H1 (cell line): Measurements from ENCODE around the gene NAPA. TPM values are rescaled to one million over a fixed set of nuclear protein-coding genes. Genes with fewer than 3 reads are reported as not detected.

ENCODE experiments used
- CTCF ChIA-PET: fragments of 300-600 bp; sonication (Branson Sonifier 250); formaldehyde crosslinking; loops from one replicate; lab custom pipeline; 2021; ENCODE audit not compliant: partially characterized antibody; lab: Charles Lee
- POLR2A ChIA-PET: fragments of 300-600 bp; sonication (Branson Sonifier 250); formaldehyde crosslinking; loops from one replicate; lab custom pipeline; 2021; ENCODE audit warnings: inconsistent platforms; ENCODE audit not compliant: partially characterized antibody; lab: Charles Lee
- DNase-seq, 2 experiments: peaks; one replicate each; pipeline versions ENCODE4 v3.0.0 to v3.0.0-alpha.2; 2010 to 2022; ENCODE audit warnings: low spot score in 2 of 2, low read depth in 1 of 2, mixed read lengths in 1 of 2
- FAIRE-seq: peaks from 2 replicates; lab custom pipeline; 2011; peaks lifted over from hg19 to GRCh38; lab: Jason Lieb, UNC
- H2AFZ ChIP-seq: 2 replicates; pipeline ENCODE4 v1.8.1; 2012; ENCODE audit warnings: low read length, inconsistent platforms
- H2AK5ac ChIP-seq: 2 replicates; pipeline ENCODE4 v1.6.1; 2013; ENCODE audit warnings: low read depth, low read length
- H2BK120ac ChIP-seq: replicated peaks from 2 replicates; pipeline ENCODE3; 2013; ENCODE audit warnings: low read depth, low read length, inconsistent platforms
- H2BK12ac ChIP-seq: 2 replicates; pipeline ENCODE4 v1.6.1; 2013; ENCODE audit warnings: low read depth, low read length
- H2BK15ac ChIP-seq: 2 replicates; pipeline ENCODE4 v1.6.1; 2013; ENCODE audit warnings: low read length
- H2BK20ac ChIP-seq: 2 replicates; pipeline ENCODE4 v1.6.1; 2013; ENCODE audit warnings: low read length
- H2BK5ac ChIP-seq: 2 replicates; pipeline ENCODE4 v1.6.1; 2013; ENCODE audit warnings: low read depth, low read length
- H3K14ac ChIP-seq: 2 replicates; pipeline ENCODE4 v1.6.1; 2013; ENCODE audit warnings: inconsistent platforms; ENCODE audit not compliant: insufficient read length
- H3K18ac ChIP-seq: 2 replicates; pipeline ENCODE4 v1.6.1; 2013; ENCODE audit warnings: low read length; ENCODE audit errors: extremely low read depth
- H3K23ac ChIP-seq: 2 replicates; pipeline ENCODE4 v1.6.1; 2013; ENCODE audit warnings: inconsistent platforms; ENCODE audit not compliant: insufficient read length
- H3K23me2 ChIP-seq: 2 replicates; pipeline ENCODE4 v1.6.1; 2013; ENCODE audit warnings: low read depth, low read length
- H3K27ac ChIP-seq: 2 replicates; pipeline ENCODE4 v1.6.1; 2011; ENCODE audit warnings: low read depth, low read length, inconsistent platforms
- H3K27me3 ChIP-seq, 4 experiments: replicated peaks in 1 of 4; 1 replicate in 1 of 4; 2 replicates in 3 of 4; pipeline versions ENCODE4 v1.6.1 to v1.8.1; 2011 to 2013; ENCODE audit warnings: low read length in 3 of 4, mild to moderate bottlenecking in 3 of 4, inconsistent platforms in 2 of 4, mixed read lengths in 2 of 4, moderate library complexity in 1 of 4; ENCODE audit not compliant: control insufficient read depth in 3 of 4, insufficient read depth in 3 of 4; ENCODE audit errors: extremely low read depth in 1 of 4
- H3K36me3 ChIP-seq, 4 experiments: 2 replicates each; pipeline versions ENCODE4 v1.6.1 to v1.8.1; 2011 to 2013; ENCODE audit warnings: mild to moderate bottlenecking in 4 of 4, low read length in 3 of 4, moderate library complexity in 2 of 4, control low read depth in 1 of 4, inconsistent platforms in 1 of 4; ENCODE audit not compliant: insufficient read depth in 4 of 4, control insufficient read depth in 2 of 4
- H3K4ac ChIP-seq: replicated peaks from 2 replicates; pipeline ENCODE3; 2013; ENCODE audit warnings: low read length, low read depth, mixed read lengths, inconsistent platforms; ENCODE audit not compliant: insufficient read length
- H3K4me1 ChIP-seq, 4 experiments: replicated peaks in 1 of 4; 1 replicate in 1 of 4; 2 replicates in 3 of 4; pipeline versions ENCODE4 v1.6.1 to v1.8.1; 2011 to 2013; ENCODE audit warnings: low read length in 3 of 4, inconsistent platforms in 2 of 4, mixed read lengths in 1 of 4; ENCODE audit not compliant: insufficient read depth in 4 of 4, control insufficient read depth in 3 of 4
- H3K4me2 ChIP-seq, 2 experiments: 2 replicates each; pipeline versions ENCODE4 v1.6.1 to v1.8.1; 2011 to 2013; ENCODE audit warnings: low read depth in 2 of 2, low read length in 2 of 2, control low read depth in 1 of 2, inconsistent platforms in 1 of 2, mild to moderate bottlenecking in 1 of 2; ENCODE audit not compliant: insufficient read depth in 1 of 2
- H3K4me3 ChIP-seq, 4 experiments: fragments of 200-600, 300-600 bp in 1 of 4; sonication (generic), shearing (Covaris generic), sonication (Bioruptor Twin) in 1 of 4; 2 replicates each; pipeline versions ENCODE4 v1.5.1 to v1.8.1; 2011 to 2016; ENCODE audit warnings: low read length in 4 of 4, low read depth in 3 of 4, control low read depth in 2 of 4, inconsistent platforms in 2 of 4, mild to moderate bottlenecking in 2 of 4, mixed read lengths in 1 of 4, moderate library complexity in 1 of 4; ENCODE audit not compliant: insufficient read depth in 2 of 4; ENCODE audit errors: extremely low read depth in 1 of 4
- H3K56ac ChIP-seq: replicated peaks from 2 replicates; pipeline ENCODE3; 2013; ENCODE audit warnings: low read depth, mild to moderate bottlenecking, mixed read lengths, low read length, inconsistent platforms; ENCODE audit not compliant: insufficient read length
- H3K79me1 ChIP-seq: 2 replicates; pipeline ENCODE4 v1.6.1; 2013; ENCODE audit warnings: low read depth, low read length, control low read depth
- H3K79me2 ChIP-seq, 2 experiments: 2 replicates each; pipeline versions ENCODE4 v1.6.1 to v1.8.1; 2012 to 2013; ENCODE audit warnings: low read length in 2 of 2, mild to moderate bottlenecking in 2 of 2, inconsistent platforms in 1 of 2; ENCODE audit not compliant: insufficient read depth in 2 of 2, control insufficient read depth in 1 of 2
- H3K9ac ChIP-seq, 4 experiments: replicated peaks in 1 of 4; 1 replicate in 1 of 4; 2 replicates in 3 of 4; pipeline versions ENCODE4 v1.6.1 to v1.8.1; 2011 to 2013; ENCODE audit warnings: low read depth in 3 of 4, low read length in 3 of 4, control low read depth in 2 of 4, mild to moderate bottlenecking in 2 of 4, moderate library complexity in 2 of 4, inconsistent platforms in 1 of 4; ENCODE audit errors: extremely low read depth in 1 of 4
- H3K9me3 ChIP-seq, 2 experiments: 2 replicates each; pipeline versions ENCODE4 v1.6.1 to v1.8.1; 2012 to 2013; ENCODE audit warnings: mild to moderate bottlenecking in 2 of 2, moderate library complexity in 2 of 2, control low read depth in 1 of 2, inconsistent platforms in 1 of 2, low read depth in 1 of 2, low read length in 1 of 2, mixed read lengths in 1 of 2; ENCODE audit not compliant: insufficient read depth in 2 of 2
- H4K20me1 ChIP-seq, 2 experiments: replicated peaks in 1 of 2; 2 replicates each; pipeline versions ENCODE3 to v1.8.1; 2011 to 2013; ENCODE audit warnings: inconsistent platforms in 2 of 2, low read length in 2 of 2, mild to moderate bottlenecking in 1 of 2; ENCODE audit not compliant: insufficient read depth in 2 of 2, control insufficient read depth in 1 of 2
- H4K5ac ChIP-seq: 2 replicates; pipeline ENCODE4 v1.6.1; 2013; ENCODE audit warnings: low read length, low read depth, mixed read lengths, inconsistent platforms; ENCODE audit not compliant: insufficient read length
- H4K8ac ChIP-seq: 2 replicates; pipeline ENCODE4 v1.8.0; 2013; ENCODE audit warnings: mild to moderate bottlenecking, moderate library complexity, low read length, inconsistent platforms; ENCODE audit not compliant: insufficient read depth; ENCODE audit errors: extremely low read depth
- H4K91ac ChIP-seq: replicated peaks from 2 replicates; pipeline ENCODE3; 2013; ENCODE audit warnings: low read length, mixed read lengths, inconsistent platforms; ENCODE audit not compliant: insufficient read length
- ASH2L ChIP-seq: fragments of 200-600, 300-600 bp; sonication (generic); IDR thresholded peaks from one replicate; pipeline ENCODE4 v1.7.1; 2017; ENCODE audit warnings: low read length
- BACH1 ChIP-seq: IDR thresholded peaks from 2 replicates; pipeline ENCODE4 v1.6.1; 2012; ENCODE audit warnings: low read length, improper control_type of control experiment
- CHD1 ChIP-seq: IDR thresholded peaks from 2 replicates; pipeline ENCODE4 v1.6.1; 2012; ENCODE audit warnings: low read depth, low read length, improper control_type of control experiment
- GABPA ChIP-seq: IDR thresholded peaks from 2 replicates; pipeline ENCODE4 v1.6.1; 2011; ENCODE audit warnings: mild to moderate bottlenecking, low read length, moderate library complexity, borderline replicate concordance; ENCODE audit not compliant: insufficient read depth
- JUND ChIP-seq: IDR thresholded peaks from 2 replicates; pipeline ENCODE4 v1.6.1; 2011; ENCODE audit warnings: mild to moderate bottlenecking, improper control_type of control experiment, low read length
- RAD21 ChIP-seq, 2 experiments: IDR thresholded peaks in 1 of 2; conservative IDR thresholded peaks in 1 of 2; 2 replicates each; pipeline ENCODE4 v1.6.1; 2011; ENCODE audit warnings: low read depth in 2 of 2, low read length in 2 of 2, improper control_type of control experiment in 1 of 2, inconsistent platforms in 1 of 2, mild to moderate bottlenecking in 1 of 2, moderate library complexity in 1 of 2
- SIN3A ChIP-seq, 2 experiments: IDR thresholded peaks in 1 of 2; conservative IDR thresholded peaks in 1 of 2; 2 replicates each; pipeline ENCODE4 v1.6.1; 2011 to 2012; ENCODE audit warnings: low read length in 2 of 2, improper control_type of control experiment in 1 of 2, low read depth in 1 of 2, mild to moderate bottlenecking in 1 of 2
- SRF ChIP-seq: IDR thresholded peaks from 2 replicates; pipeline ENCODE4 v1.6.1; 2011; ENCODE audit warnings: mild to moderate bottlenecking, low read depth, low read length, moderate library complexity
- TBP ChIP-seq: IDR thresholded peaks from 2 replicates; pipeline ENCODE4 v1.6.1; 2011; ENCODE audit warnings: low read depth, low read length, improper control_type of control experiment
- TCF12 ChIP-seq: IDR thresholded peaks from 2 replicates; pipeline ENCODE4 v1.6.1; 2011; ENCODE audit warnings: low read depth, mild to moderate bottlenecking, low read length
- TEAD4 ChIP-seq: IDR thresholded peaks from 2 replicates; pipeline ENCODE4 v1.6.1; 2012; ENCODE audit warnings: low read depth, low read length, inconsistent platforms, mixed read lengths
- YY1 ChIP-seq: IDR thresholded peaks from 2 replicates; pipeline ENCODE4 v1.6.1; 2011; ENCODE audit warnings: low read depth, mild to moderate bottlenecking, low read length
- WGBS, 2 experiments: shearing (Covaris generic) in 1 of 2; methylation state at CpG; one replicate each; pipeline versions ENCODE4 v1.1.6 to v1.1.7; 2013 to 2015; ENCODE audit warnings: low lambda C conversion rate in 2 of 2, mixed read lengths in 2 of 2, inconsistent platforms in 1 of 2, low coverage in 1 of 2, missing lambda C conversion rate in 1 of 2; ENCODE audit not compliant: insufficient replicate concordance in 2 of 2, insufficient coverage in 1 of 2, insufficient read length in 1 of 2; ENCODE audit errors: extremely low coverage in 1 of 2, missing lambda C conversion rate in 1 of 2; 5-methylcytosine and 5-hydroxymethylcytosine counted together
- polyA plus RNA-seq, 7 experiments: library from polyadenylated mRNA; depleted of rRNA in 3 of 7; stranded (reverse) in 5 of 7; unstranded in 2 of 7; fragments of >200 nt in 5 of 7; fragments of 200-250 nt in 2 of 7; gene quantifications; 1 replicate in 5 of 7; 2 replicates in 1 of 7; 4 replicates in 1 of 7; pipeline versions ENCODE4 v1.2.1 to v1.2.3, GENCODE V29; 2011 to 2013; ENCODE audit warnings: missing spikeins in 2 of 7, mixed read lengths in 2 of 7
- total RNA-seq: library from RNA; stranded (reverse); fragmentation: NEBNext Ultra II Directional; extraction: Animal tissue kit (Norgen Biotek cat#: 25700); gene quantifications from 2 replicates; pipeline ENCODE4 v1.2.1, GENCODE V29; 2021
- TF ChIP-seq, protein P1 (sequence below): IDR thresholded peaks from 2 replicates; pipeline ENCODE4 v1.6.1; 2012; ENCODE audit warnings: low read length, inconsistent platforms

NAPA gene
- total and polyA plus RNA-seq, 2 of the 8 experiments (the other 6 are each of a cell fraction or from before 2014, with no cell fraction given): 58.5 to 78.2 TPM

DNA sequence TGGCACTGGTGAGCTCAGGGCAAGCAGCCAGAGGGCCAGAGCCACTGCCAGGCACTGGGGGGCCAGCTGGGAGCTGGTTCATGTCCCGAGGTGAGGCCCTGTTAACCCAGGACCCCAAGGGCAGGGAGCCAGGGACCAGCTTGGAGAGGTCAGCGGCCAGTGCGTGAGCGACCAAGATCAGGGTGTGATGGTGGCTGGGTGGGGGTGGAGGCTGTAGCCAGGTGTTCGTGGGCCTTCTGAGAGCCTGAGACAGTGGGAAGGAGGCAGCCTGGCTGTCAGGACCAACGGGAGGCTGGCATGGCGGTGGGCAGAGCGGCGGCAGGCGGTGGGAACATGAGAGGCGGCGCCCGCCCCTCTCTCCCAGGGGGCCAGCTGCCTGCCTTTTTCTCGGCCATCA, 22.7 kb downstream of the NAPA start:
- ChIA-PET CTCF (interaction anchor here (0.7 to 2.5 kb wide), 10 partner anchors 9 to 1755 kb away, joined by 3 to 9 read pairs (median 5); no protein-coding TSS in a partner anchor), POLR2A (interaction anchor here (0.6 to 2.4 kb wide), 5 partner anchors 9 to 254 kb away, joined by 3 to 11 read pairs (median 4); no protein-coding TSS in a partner anchor)
- H3K9ac ChIP-seq: no peak overlapping the region
- H2AFZ ChIP-seq: no peak overlapping the region
- H4K5ac ChIP-seq: no peak overlapping the region
- no peak overlapping the region for H3K4ac ChIP-seq
- no peak overlapping the region for H4K8ac ChIP-seq
- peaks cover 3 to 6% (median 5%) of the 10 kb centered on the region in 4 experiments; a peak in 4 of 8 replicates for H3K36me3 ChIP-seq
- H2BK15ac ChIP-seq: no peak overlapping the region
- no peak overlapping the region for H2BK20ac ChIP-seq
- peaks cover 6% of the 10 kb centered on the region; the same call in 1 of the 2 replicates for H3K23me2 ChIP-seq
- H3K23ac ChIP-seq: no peak overlapping the region
- no peaks in the 10 kb centered on the region for H3K9me3 ChIP-seq
- no peaks in the 10 kb centered on the region for H3K27me3 ChIP-seq
- H3K18ac ChIP-seq: no peak overlapping the region
- no peak overlapping the region for H2BK12ac ChIP-seq
- no peak overlapping the region for H3K4me2 ChIP-seq
- H3K14ac ChIP-seq: no peak overlapping the region
- DNase-seq (no peak), FAIRE-seq (no peak)
- no peaks in the 10 kb centered on the region for H3K79me1 ChIP-seq
- H4K91ac ChIP-seq: no peak overlapping the region
- H3K4me3 ChIP-seq: no peak overlapping the region
- no peak overlapping the region for H3K56ac ChIP-seq
- no peak overlapping the region for H3K27ac ChIP-seq
- H2BK5ac ChIP-seq: no peak overlapping the region; the same call in none of the 2 replicates
- peaks cover 0 to 4% (median 1%) of the 10 kb centered on the region in 4 experiments; a peak in 2 of 7 replicates for H3K4me1 ChIP-seq
- H4K20me1 ChIP-seq: peaks cover 0 to 11% of the 10 kb centered on the region in 2 experiments
- H2BK120ac ChIP-seq: no peak overlapping the region
- no peaks in the 10 kb centered on the region for H3K79me2 ChIP-seq
- 94% methylated on average over 12 of the region's 14 CpGs; no CpG with 5 or more reads in 1 of the 2 experiments for WGBS, 2 experiments
- no peak overlapping the region for H2AK5ac ChIP-seq
- TF ChIP-seq ASH2L (no peak), JUND (no peak), TEAD4 (no peak), YY1 (no peak), CHD1 (no peak), BACH1 (no peak), TBP (no peak), SRF (no peak), TCF12 (no peak), GABPA (no peak), RAD21 (IDR thresholded peaks at IDR 0.05 in 1 of 2, conservative IDR thresholded peaks at IDR 0.05 in 1 of 2; ENCODE audit: low read depth in 2 of 2, low read length in 2 of 2) (no peak), SIN3A (conservative IDR thresholded peaks at IDR 0.05 in 1 of 2, IDR thresholded peaks at IDR 0.05 in 1 of 2; ENCODE audit: low read depth in 1 of 2, low read length in 2 of 2) (no peak)
- TF ChIP-seq, protein P1, sequence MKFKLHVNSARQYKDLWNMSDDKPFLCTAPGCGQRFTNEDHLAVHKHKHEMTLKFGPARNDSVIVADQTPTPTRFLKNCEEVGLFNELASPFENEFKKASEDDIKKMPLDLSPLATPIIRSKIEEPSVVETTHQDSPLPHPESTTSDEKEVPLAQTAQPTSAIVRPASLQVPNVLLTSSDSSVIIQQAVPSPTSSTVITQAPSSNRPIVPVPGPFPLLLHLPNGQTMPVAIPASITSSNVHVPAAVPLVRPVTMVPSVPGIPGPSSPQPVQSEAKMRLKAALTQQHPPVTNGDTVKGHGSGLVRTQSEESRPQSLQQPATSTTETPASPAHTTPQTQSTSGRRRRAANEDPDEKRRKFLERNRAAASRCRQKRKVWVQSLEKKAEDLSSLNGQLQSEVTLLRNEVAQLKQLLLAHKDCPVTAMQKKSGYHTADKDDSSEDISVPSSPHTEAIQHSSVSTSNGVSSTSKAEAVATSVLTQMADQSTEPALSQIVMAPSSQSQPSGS: no peak
